Kidney (tissue), 14 donors: ENCODE data around the gene CRKL. TPM values are rescaled to one million over a fixed set of nuclear protein-coding genes. Genes with fewer than 3 reads are reported as not detected.

Experiments used
- DNase-seq, 5 donors: peaks; one replicate each; pipeline ENCODE4 v3.0.0-alpha.2; 2013 to 2020
- FAIRE-seq: peaks from 2 replicates; lab custom pipeline; 2012; peaks lifted over from hg19 to GRCh38; lab: Jason Lieb, UNC
- H3K27ac ChIP-seq, 2 donors: one replicate each; pipeline ENCODE4 v1.7.0; 2013; ENCODE audit warnings: low read depth in 2 of 2, low read length in 2 of 2, inconsistent platforms in 1 of 2
- H3K27me3 ChIP-seq: one replicate; pipeline ENCODE4 v1.7.1; 2013; ENCODE audit warnings: low read length, inconsistent platforms; ENCODE audit not compliant: control insufficient read depth, insufficient read depth
- H3K36me3 ChIP-seq, 3 donors: one replicate each; pipeline versions ENCODE4 v1.7.0 to v1.7.1; 2013; ENCODE audit warnings: low read length in 3 of 3, control low read depth in 1 of 3, inconsistent platforms in 1 of 3; ENCODE audit not compliant: insufficient read depth in 3 of 3, control insufficient read depth in 2 of 3
- H3K4me1 ChIP-seq, 3 donors: one replicate each; pipeline versions ENCODE4 v1.7.0 to v1.7.1; 2013; ENCODE audit warnings: low read length in 3 of 3, inconsistent platforms in 1 of 3, low read depth in 1 of 3; ENCODE audit not compliant: control insufficient read depth in 2 of 3, insufficient read depth in 2 of 3
- H3K4me3 ChIP-seq, 3 donors: one replicate each; pipeline versions ENCODE4 v1.7.0 to v1.8.1; 2013; ENCODE audit warnings: low read length in 3 of 3, control low read depth in 1 of 3, inconsistent platforms in 1 of 3
- H3K9ac ChIP-seq, 3 donors: one replicate each; pipeline versions ENCODE4 v1.7.0 to v1.7.1; 2013; ENCODE audit warnings: low read length in 3 of 3, control low read depth in 1 of 3, inconsistent platforms in 1 of 3
- H3K9me3 ChIP-seq, 3 donors: one replicate each; pipeline versions ENCODE4 v1.7.0 to v1.7.1; 2013; ENCODE audit warnings: low read length in 3 of 3, control low read depth in 1 of 3, inconsistent platforms in 1 of 3; ENCODE audit not compliant: control insufficient read depth in 2 of 3, insufficient read depth in 1 of 3
- CTCF ChIP-seq: IDR thresholded peaks from 3 replicates; pipeline ENCODE4 v1.5.1; 2012; ENCODE audit warnings: mild to moderate bottlenecking, moderate library complexity, borderline replicate concordance; ENCODE audit not compliant: insufficient read depth; ENCODE audit errors: extremely low read depth
- intact Hi-C: fragments of 100-400 bp; cut with DNase I; formaldehyde crosslinking; loops from one replicate; pipeline ENCODE4 v1.11.1; 2022
- polyA plus RNA-seq: library from polyadenylated mRNA; stranded (reverse); fragments of 350-450 nt; fragmentation: Illumina TruSeq; extraction: RNeasy Lipid Tissue Mini Kit (QIAGEN cat#74804); gene quantifications from one replicate; pipeline ENCODE4 v1.2.3, GENCODE V29; 2014; ENCODE audit warnings: low read depth, low replicate concordance; ENCODE audit not compliant: insufficient read depth
- total RNA-seq: library from RNA; stranded (reverse); fragmentation: NEBNext Ultra II Directional; extraction: Animal tissue kit (Norgen Biotek cat#: 25700); gene quantifications from one replicate; pipeline ENCODE4 v1.2.1, GENCODE V29; 2021
- donor health status: control.
- donor health status: control.
- donor health status: control.
- donor health status: control.
- donor health status: control.
- donor health status: DM: yes; HTN: yes; CAD: no.
- donor health status: Normal renal cell carcinoma (clear cell type).

CRKL gene
- total and polyA plus RNA-seq, 2 donors from 2014 or later, result 11.9 to 44.7 TPM

GRCh38 chr22:20975541-20976290, 58.5 kb downstream of the CRKL start:
- Histone ChIP-seq H3K4me3 (no peak overlapping the region), H3K27ac (no peak overlapping the region), H3K9ac (no peak overlapping the region), H3K4me1 (peaks cover 0 to 13% (median 12%) of the 10 kb centered on the region in 3 donors), H3K36me3 (no peaks in the 10 kb centered on the region), H3K27me3 (no peaks in the 10 kb centered on the region), H3K9me3 (no peaks in the 10 kb centered on the region)
- intact Hi-C loops, result no loop called here
- no peak for TF ChIP-seq CTCF
- no peak for FAIRE-seq
- DNase-seq, result no peak

- Histone ChIP-seq H3K27me3 (no peaks in the 10 kb centered on the region), H3K27ac (no peak overlapping the region), H3K9ac (no peak overlapping the region), H3K9me3 (no peaks in the 10 kb centered on the region), H3K4me1 (peaks cover 0 to 20% (median 18%) of the 10 kb centered on the region in 3 donors), H3K4me3 (no peak overlapping the region), H3K36me3 (no peaks in the 10 kb centered on the region)
- no peak for TF ChIP-seq CTCF
- FAIRE-seq (no peak), DNase-seq (peak in 1 of 5 donors; percentile 63)
- intact Hi-C loops, result no loop called here
Measured at GRCh38 chr22:20976291-20976877, 59.2 kb downstream of the CRKL start.

GRCh38 chr22:20977019-20977418, 59.8 kb downstream of the CRKL start:
- H3K4me3 ChIP-seq, result no peak overlapping the region
- no peak for FAIRE-seq
- peak in 1 of 5 donors; percentile 56 for DNase-seq
- H3K27me3 ChIP-seq, result no peaks in the 10 kb centered on the region
- no peaks in the 10 kb centered on the region for H3K36me3 ChIP-seq
- no peak for TF ChIP-seq CTCF
- H3K9ac ChIP-seq, result no peak overlapping the region
- intact Hi-C loops, result no loop called here
- no peak overlapping the region for H3K27ac ChIP-seq
- H3K9me3 ChIP-seq, result no peaks in the 10 kb centered on the region
- H3K4me1 ChIP-seq, result peaks cover 0 to 22% (median 20%) of the 10 kb centered on the region in 3 donors
